Measurements from ENCODE around the gene TAF4B. TPM values are rescaled to one million over a fixed set of nuclear protein-coding genes. Genes with fewer than 3 reads are reported as not detected.

The TAF4B gene
- total and polyA plus RNA-seq, 10 donors, result 6.4 to 23.8 (median 10.1) TPM

DNA sequence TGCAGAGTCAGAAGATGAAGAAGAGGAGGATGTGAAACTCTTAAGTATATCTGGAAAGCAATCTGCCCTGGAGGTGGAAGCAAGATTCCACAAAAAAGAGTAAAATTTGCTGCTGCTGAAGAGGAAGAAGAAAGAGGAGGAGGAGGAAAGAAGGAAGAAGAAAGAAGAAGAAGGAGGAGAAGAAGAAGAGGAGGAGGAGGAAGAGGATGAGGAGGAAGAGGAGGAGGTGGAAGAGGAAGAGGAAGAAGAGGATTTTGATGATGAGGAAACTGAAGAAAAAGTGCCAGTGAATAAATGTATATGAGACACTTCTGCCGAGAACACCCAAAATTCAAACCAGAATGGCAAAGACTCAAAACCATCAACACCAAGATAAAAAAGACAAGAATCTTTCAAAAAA, 20.9 kb upstream of the TAF4B start:
- TF ChIP-seq, protein P1, sequence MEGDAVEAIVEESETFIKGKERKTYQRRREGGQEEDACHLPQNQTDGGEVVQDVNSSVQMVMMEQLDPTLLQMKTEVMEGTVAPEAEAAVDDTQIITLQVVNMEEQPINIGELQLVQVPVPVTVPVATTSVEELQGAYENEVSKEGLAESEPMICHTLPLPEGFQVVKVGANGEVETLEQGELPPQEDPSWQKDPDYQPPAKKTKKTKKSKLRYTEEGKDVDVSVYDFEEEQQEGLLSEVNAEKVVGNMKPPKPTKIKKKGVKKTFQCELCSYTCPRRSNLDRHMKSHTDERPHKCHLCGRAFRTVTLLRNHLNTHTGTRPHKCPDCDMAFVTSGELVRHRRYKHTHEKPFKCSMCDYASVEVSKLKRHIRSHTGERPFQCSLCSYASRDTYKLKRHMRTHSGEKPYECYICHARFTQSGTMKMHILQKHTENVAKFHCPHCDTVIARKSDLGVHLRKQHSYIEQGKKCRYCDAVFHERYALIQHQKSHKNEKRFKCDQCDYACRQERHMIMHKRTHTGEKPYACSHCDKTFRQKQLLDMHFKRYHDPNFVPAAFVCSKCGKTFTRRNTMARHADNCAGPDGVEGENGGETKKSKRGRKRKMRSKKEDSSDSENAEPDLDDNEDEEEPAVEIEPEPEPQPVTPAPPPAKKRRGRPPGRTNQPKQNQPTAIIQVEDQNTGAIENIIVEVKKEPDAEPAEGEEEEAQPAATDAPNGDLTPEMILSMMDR (IDR thresholded peaks at IDR 0.05 in 8 of 11, conservative IDR thresholded peaks at IDR 0.05 in 3 of 11), result no peak
- TF ChIP-seq POLR2AphosphoS5 (IDR thresholded peaks at IDR 0.05) (no peak), POLR2A (IDR thresholded peaks at IDR 0.05) (no peak)
- Histone ChIP-seq H3K36me3 (no peaks in the 10 kb centered on the region), H3K4me1 (no peaks in the 10 kb centered on the region), H3K9me3 (peaks cover 0 to 8% (median 0%) of the 10 kb centered on the region in 8 donors), H3K4me3 (no peak overlapping the region), H3K27ac (no peak overlapping the region), H3K27me3 (replicated peaks in 1 of 7) (no peaks in the 10 kb centered on the region)
- intact Hi-C loops (cut with DNase I; ENCODE audit: low total_unique reads), result no loop called here
- DNase-seq, result no peak
- WGBS, 5 donors, result 79 to 95% (median 88%) methylated on average over 1 of the region's 1 CpG

DNA sequence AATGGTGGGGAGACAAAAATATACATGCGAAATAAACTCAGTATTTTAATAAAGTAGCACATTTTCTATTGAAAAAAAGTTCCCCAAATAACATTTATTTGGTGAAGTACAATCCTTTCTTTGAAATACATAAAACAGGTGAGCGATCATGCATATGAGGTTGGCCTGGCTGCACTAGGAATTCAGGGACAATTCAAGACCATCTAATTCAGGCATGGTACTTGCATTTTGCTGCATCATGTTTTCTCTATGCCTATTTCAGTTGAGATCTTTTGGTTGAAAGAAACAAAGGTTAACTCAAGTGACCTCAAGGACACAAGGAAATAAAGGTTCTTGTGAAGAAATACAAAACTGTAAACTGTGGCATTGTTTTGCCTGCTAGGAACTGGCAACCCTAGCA, 19.8 kb upstream of the TAF4B start:
- WGBS, 5 donors, result 88 to 98% (median 97%) methylated on average over 2 of the region's 2 CpGs
- Histone ChIP-seq H3K4me1 (no peaks in the 10 kb centered on the region), H3K36me3 (no peaks in the 10 kb centered on the region), H3K27ac (no peak overlapping the region), H3K27me3 (replicated peaks in 1 of 7) (no peaks in the 10 kb centered on the region), H3K4me3 (no peak overlapping the region), H3K9me3 (no peaks in the 10 kb centered on the region)
- TF ChIP-seq, protein P1 (IDR thresholded peaks at IDR 0.05 in 8 of 11, conservative IDR thresholded peaks at IDR 0.05 in 3 of 11), result no peak
- TF ChIP-seq POLR2A (IDR thresholded peaks at IDR 0.05), result no peak
- no peak for TF ChIP-seq POLR2AphosphoS5 (IDR thresholded peaks at IDR 0.05)
- no peak for DNase-seq
- intact Hi-C loops (cut with DNase I; ENCODE audit: low total_unique reads), result no loop called here

DNA sequence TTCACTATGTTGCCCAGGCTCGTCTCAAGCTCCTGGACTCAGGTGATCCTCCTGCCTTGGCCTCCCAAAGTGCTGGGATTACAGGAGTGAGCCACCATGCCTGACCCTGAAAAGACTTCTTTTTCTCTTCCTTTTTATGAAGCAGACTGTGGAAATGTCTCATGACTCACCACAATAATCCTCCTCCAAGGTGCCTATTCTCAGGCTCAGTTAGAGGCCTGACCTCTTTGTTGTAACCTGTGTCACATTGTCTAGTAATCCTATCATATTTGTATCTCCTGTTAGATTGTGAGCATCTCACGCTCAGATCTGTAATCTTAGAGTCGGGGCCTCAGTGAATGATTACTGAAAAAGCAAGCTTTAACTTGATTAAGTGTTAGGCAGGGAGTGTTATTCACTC, 18.3 kb upstream of the TAF4B start:
- Histone ChIP-seq H3K9me3 (no peaks in the 10 kb centered on the region), H3K27ac (no peak overlapping the region), H3K27me3 (replicated peaks in 1 of 7) (no peaks in the 10 kb centered on the region), H3K4me1 (no peaks in the 10 kb centered on the region), H3K36me3 (no peaks in the 10 kb centered on the region), H3K4me3 (no peak overlapping the region)
- 87 to 99% (median 95%) methylated on average over 3 of the region's 3 CpGs for WGBS, 5 donors
- intact Hi-C loops (cut with DNase I; ENCODE audit: low total_unique reads), result no loop called here
- TF ChIP-seq POLR2A (IDR thresholded peaks at IDR 0.05) (no peak), POLR2AphosphoS5 (IDR thresholded peaks at IDR 0.05) (no peak)
- TF ChIP-seq, protein P1 (IDR thresholded peaks at IDR 0.05 in 8 of 11, conservative IDR thresholded peaks at IDR 0.05 in 3 of 11), result no peak
- no peak for DNase-seq

DNA sequence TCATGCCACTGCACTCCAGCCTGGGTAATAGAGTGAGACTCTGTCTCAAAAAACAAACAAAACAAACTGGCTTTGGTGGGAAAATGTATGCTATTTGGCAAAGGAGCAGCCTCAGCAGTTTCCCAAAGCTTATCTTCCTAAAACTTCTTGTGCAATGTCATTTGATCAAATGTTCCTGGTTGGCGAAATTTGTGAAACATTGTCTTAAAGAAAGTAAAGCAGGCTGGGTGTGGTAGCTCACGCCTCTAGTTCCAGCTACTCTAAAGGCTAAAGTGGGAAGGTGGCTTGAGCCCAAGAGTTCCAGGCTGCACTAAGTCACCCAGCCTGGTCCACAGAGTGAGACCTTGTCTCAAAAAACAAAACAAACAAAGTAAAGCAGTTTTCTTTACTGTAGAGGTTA, 17.3 kb upstream of the TAF4B start:
- no peak for TF ChIP-seq POLR2A (IDR thresholded peaks at IDR 0.05)
- TF ChIP-seq, protein P1 (IDR thresholded peaks at IDR 0.05 in 8 of 11, conservative IDR thresholded peaks at IDR 0.05 in 3 of 11), result no peak
- no peak for TF ChIP-seq POLR2AphosphoS5 (IDR thresholded peaks at IDR 0.05)
- no peaks in the 10 kb centered on the region for H3K9me3 ChIP-seq
- no peak overlapping the region for H3K4me3 ChIP-seq
- no peaks in the 10 kb centered on the region for H3K27me3 ChIP-seq (replicated peaks in 1 of 7)
- no peaks in the 10 kb centered on the region for H3K4me1 ChIP-seq
- intact Hi-C loops (cut with DNase I; ENCODE audit: low total_unique reads), result no loop called here
- DNase-seq, result no peak
- H3K36me3 ChIP-seq, result no peaks in the 10 kb centered on the region
- WGBS, 5 donors, result 69 to 90% (median 88%) methylated on average over 2 of the region's 2 CpGs
- no peak overlapping the region for H3K27ac ChIP-seq
